HEK293 (cell line): Measurements from ENCODE around the gene TK2.

Experiments
- BCL6B ChIP-seq: fragments of 450-650 bp; formaldehyde crosslinking; IDR thresholded peaks from 2 replicates; pipeline ENCODE4 v1.5.1; 2017; ENCODE audit warnings: missing biosample characterization, missing genetic modification characterization
- GLIS1 ChIP-seq: fragments of 450-650 bp; formaldehyde crosslinking; IDR thresholded peaks from 2 replicates; pipeline ENCODE4 v1.5.1; 2016; ENCODE audit warnings: missing biosample characterization, missing genetic modification characterization
- KLF1 ChIP-seq: fragments of 450-650 bp; formaldehyde crosslinking; IDR thresholded peaks from 2 replicates; pipeline ENCODE4 v1.5.1; 2016; ENCODE audit warnings: missing biosample characterization, missing genetic modification characterization
- KLF7 ChIP-seq: fragments of 450-650 bp; formaldehyde crosslinking; IDR thresholded peaks from 2 replicates; pipeline ENCODE4 v1.5.1; 2016; ENCODE audit warnings: missing biosample characterization, missing genetic modification characterization, borderline replicate concordance
- MEIS1 ChIP-seq: sonication (generic); formaldehyde crosslinking; IDR thresholded peaks from 2 replicates; pipeline ENCODE4 v1.8.1; 2022; ENCODE audit warnings: missing genetic modification reagents, mild to moderate bottlenecking, borderline replicate concordance
- PRDM1 ChIP-seq: fragments of 450-650 bp; formaldehyde crosslinking; IDR thresholded peaks from 2 replicates; pipeline ENCODE4; 2016; ENCODE audit warnings: missing biosample characterization, missing genetic modification characterization
- PRDM10 ChIP-seq: fragments of 450-650 bp; formaldehyde crosslinking; IDR thresholded peaks from 2 replicates; pipeline ENCODE4 v1.5.1; 2016; ENCODE audit warnings: missing biosample characterization, missing genetic modification characterization
- SCRT1 ChIP-seq: fragments of 450-650 bp; formaldehyde crosslinking; IDR thresholded peaks from 2 replicates; pipeline ENCODE4 v1.5.1; 2016; ENCODE audit warnings: missing biosample characterization, missing genetic modification characterization, borderline replicate concordance
- SCRT2 ChIP-seq: fragments of 450-650 bp; formaldehyde crosslinking; IDR thresholded peaks from 2 replicates; pipeline ENCODE4 v1.5.1; 2016; ENCODE audit warnings: missing biosample characterization, missing genetic modification characterization
- TCF7L2 ChIP-seq: IDR thresholded peaks from 2 replicates; pipeline ENCODE4 v1.6.1; 2011; ENCODE audit warnings: low read depth, mild to moderate bottlenecking, inconsistent platforms, low read length, moderate library complexity, borderline replicate concordance
- ZBTB17 ChIP-seq: fragments of 450-650 bp; formaldehyde crosslinking; IDR thresholded peaks from 2 replicates; pipeline ENCODE4 v1.5.1; 2016; ENCODE audit warnings: missing biosample characterization, missing genetic modification characterization
- ZBTB20 ChIP-seq: fragments of 450-650 bp; formaldehyde crosslinking; IDR thresholded peaks from 2 replicates; pipeline ENCODE4 v1.5.1; 2016; ENCODE audit warnings: missing biosample characterization, missing genetic modification characterization
- ZNF121 ChIP-seq: fragments of 450-650 bp; formaldehyde crosslinking; IDR thresholded peaks from 2 replicates; pipeline ENCODE4 v1.5.1; 2016; ENCODE audit warnings: missing biosample characterization, missing genetic modification characterization
- ZNF133 ChIP-seq: fragments of 450-650 bp; formaldehyde crosslinking; IDR thresholded peaks from 2 replicates; pipeline ENCODE4 v1.5.1; 2016; ENCODE audit warnings: missing biosample characterization, missing genetic modification characterization
- ZNF146 ChIP-seq: fragments of 450-650 bp; formaldehyde crosslinking; IDR thresholded peaks from 2 replicates; pipeline ENCODE4 v1.5.1; 2016; ENCODE audit warnings: missing biosample characterization, missing genetic modification characterization
- ZNF292 ChIP-seq: fragments of 450-650 bp; formaldehyde crosslinking; IDR thresholded peaks from 2 replicates; pipeline ENCODE4 v1.5.1; 2016; ENCODE audit warnings: low read depth, missing biosample characterization, missing genetic modification characterization, borderline replicate concordance
- ZNF335 ChIP-seq: fragments of 450-650 bp; formaldehyde crosslinking; conservative IDR thresholded peaks from 2 replicates; pipeline ENCODE4 v1.5.1; 2016; ENCODE audit warnings: missing biosample characterization, missing genetic modification characterization
- ZNF404 ChIP-seq: fragments of 450-650 bp; formaldehyde crosslinking; IDR thresholded peaks from 2 replicates; pipeline ENCODE4 v1.5.1; 2017; ENCODE audit warnings: missing biosample characterization, missing genetic modification characterization
- ZNF449 ChIP-seq: fragments of 450-650 bp; formaldehyde crosslinking; IDR thresholded peaks from 2 replicates; pipeline ENCODE4 v1.5.1; 2017; ENCODE audit warnings: missing biosample characterization, mild to moderate bottlenecking, missing genetic modification characterization, moderate library complexity
- ZNF544 ChIP-seq: fragments of 450-650 bp; formaldehyde crosslinking; IDR thresholded peaks from 2 replicates; pipeline ENCODE4 v1.5.0; 2017; ENCODE audit warnings: missing biosample characterization, missing genetic modification characterization
- ZNF549 ChIP-seq: fragments of 450-650 bp; IDR thresholded peaks from 2 replicates; pipeline ENCODE4 v1.5.1; 2018; ENCODE audit warnings: missing biosample characterization, missing genetic modification characterization, mild to moderate bottlenecking, inconsistent platforms, moderate library complexity
- ZNF561 ChIP-seq: fragments of 450-650 bp; IDR thresholded peaks from 2 replicates; pipeline ENCODE4 v1.5.1; 2018; ENCODE audit warnings: missing biosample characterization, missing genetic modification characterization, borderline replicate concordance
- ZNF610 ChIP-seq: fragments of 450-650 bp; formaldehyde crosslinking; IDR thresholded peaks from 2 replicates; pipeline ENCODE4 v1.5.1; 2016; ENCODE audit warnings: missing biosample characterization, missing genetic modification characterization, borderline replicate concordance
- ZNF626 ChIP-seq: fragments of 450-650 bp; sonication (Bioruptor Pico); formaldehyde crosslinking; IDR thresholded peaks from 2 replicates; pipeline ENCODE4 v1.5.1; 2018; ENCODE audit warnings: missing biosample characterization, missing genetic modification characterization, inconsistent platforms
- ZNF629 ChIP-seq: fragments of 450-650 bp; formaldehyde crosslinking; IDR thresholded peaks from 2 replicates; pipeline ENCODE4 v1.5.1; 2017; ENCODE audit warnings: missing biosample characterization, missing genetic modification characterization
- ZNF654 ChIP-seq: fragments of 450-650 bp; formaldehyde crosslinking; IDR thresholded peaks from 2 replicates; pipeline ENCODE4 v1.5.1; 2016; ENCODE audit warnings: low read depth, missing biosample characterization, missing genetic modification characterization
- ZNF670 ChIP-seq: fragments of 450-650 bp; formaldehyde crosslinking; IDR thresholded peaks from 2 replicates; pipeline ENCODE4 v1.5.1; 2016; ENCODE audit warnings: missing biosample characterization, missing genetic modification characterization, low read depth
- ZNF677 ChIP-seq: fragments of 450-650 bp; IDR thresholded peaks from 2 replicates; pipeline ENCODE4 v1.5.0; 2018; ENCODE audit warnings: missing biosample characterization, mild to moderate bottlenecking, missing genetic modification characterization, moderate library complexity
- ZNF747 ChIP-seq: fragments of 450-650 bp; formaldehyde crosslinking; IDR thresholded peaks from 2 replicates; pipeline ENCODE4 v1.5.1; 2016; ENCODE audit warnings: missing biosample characterization, missing genetic modification characterization
- ZNF777 ChIP-seq: fragments of 450-650 bp; formaldehyde crosslinking; IDR thresholded peaks from 2 replicates; pipeline ENCODE4 v1.5.1; 2017; ENCODE audit warnings: missing biosample characterization, missing genetic modification characterization, borderline replicate concordance
- ZNF843 ChIP-seq: fragments of 450-650 bp; formaldehyde crosslinking; IDR thresholded peaks from 2 replicates; pipeline ENCODE4 v1.5.1; 2016; ENCODE audit warnings: missing biosample characterization, missing genetic modification characterization
- ZSCAN18 ChIP-seq: fragments of 450-650 bp; formaldehyde crosslinking; IDR thresholded peaks from 2 replicates; pipeline ENCODE4 v1.5.1; 2016; ENCODE audit warnings: missing biosample characterization, missing genetic modification characterization
- ZXDB ChIP-seq: fragments of 450-650 bp; formaldehyde crosslinking; IDR thresholded peaks from 2 replicates; pipeline ENCODE4 v1.5.1; 2016; ENCODE audit warnings: missing biosample characterization, missing genetic modification characterization

The TK2 gene

GRCh38 chr16:66580605-66581209 lies 30.8 kb upstream of the TK2 start (continued):
- TF ChIP-seq BCL6B (tag by site-specific recombination) (no peak), ZNF404 (tag by site-specific recombination) (no peak), ZNF549 (tag by site-specific recombination) (no peak), ZNF292 (no peak), ZBTB20 (tag by site-specific recombination) (no peak), ZNF561 (tag by site-specific recombination) (no peak), ZNF677 (tag by site-specific recombination) (no peak), ZNF626 (no peak), ZNF777 (tag by site-specific recombination) (no peak), ZNF146 (tag by site-specific recombination) (no peak), ZNF747 (no peak), SCRT2 (tag by site-specific recombination) (0 out of 2 replicates have a peak, but pooled peaks have one; percentile 41), ZNF121 (tag by site-specific recombination) (no peak), PRDM10 (tag by site-specific recombination) (peak; percentile 54), ZSCAN18 (tag by site-specific recombination) (no peak), ZXDB (tag by site-specific recombination) (peak; percentile 46; the same call in 1 of the 2 replicates), GLIS1 (tag by site-specific recombination) (no peak), ZNF544 (tag by site-specific recombination) (no peak), ZNF133 (tag by site-specific recombination) (no peak), ZBTB17 (tag by site-specific recombination) (peak; percentile 45; the same call in 1 of the 2 replicates), MEIS1 (CRISPR knock-in tag) (no peak), SCRT1 (no peak), KLF7 (tag by site-specific recombination) (no peak), TCF7L2 (no peak), ZNF449 (tag by site-specific recombination) (no peak), ZNF610 (no peak), ZNF843 (tag by site-specific recombination) (no peak), ZNF654 (tag by site-specific recombination) (no peak), PRDM1 (no peak), ZNF670 (tag by site-specific recombination) (no peak), ZNF629 (tag by site-specific recombination) (0 out of 2 replicates have a peak, but pooled peaks have one; percentile 35), ZNF335 (peak; percentile 30), KLF1 (tag by site-specific recombination) (peak; percentile 14; the same call in 1 of the 2 replicates)
